ENCODE data around the gene CCDC171.

The CCDC171 gene

GRCh38 chr9:16001856-16002255, 449.0 kb downstream of the CCDC171 start:
- DNase-seq (ENCODE audit: low read depth), result no peak

- DNase-seq (ENCODE audit: low read depth), result no peak
Measured at GRCh38 chr9:16002816-16003215, 450.0 kb downstream of the CCDC171 start.

DNA sequence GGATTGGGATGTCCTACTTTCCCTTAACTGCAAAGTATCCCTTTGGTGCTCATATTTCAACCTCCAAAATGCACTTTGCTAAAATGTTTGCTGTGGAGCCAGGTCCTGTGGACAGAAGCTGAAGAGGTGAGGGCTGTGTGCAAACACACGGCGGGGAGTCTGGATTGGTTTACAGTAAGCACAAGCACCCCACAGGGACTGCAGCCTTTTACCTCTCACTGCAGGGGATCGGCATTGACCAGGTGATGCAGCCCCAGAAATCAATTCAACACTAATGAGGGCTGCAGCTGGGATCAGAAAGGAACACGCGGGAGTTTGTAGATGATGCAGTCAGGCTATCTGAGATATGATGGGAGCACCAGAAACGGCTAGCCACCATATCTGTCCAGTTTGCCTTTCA, 450.9 kb downstream of the CCDC171 start:
- no peak for DNase-seq (ENCODE audit: low read depth)

DNA sequence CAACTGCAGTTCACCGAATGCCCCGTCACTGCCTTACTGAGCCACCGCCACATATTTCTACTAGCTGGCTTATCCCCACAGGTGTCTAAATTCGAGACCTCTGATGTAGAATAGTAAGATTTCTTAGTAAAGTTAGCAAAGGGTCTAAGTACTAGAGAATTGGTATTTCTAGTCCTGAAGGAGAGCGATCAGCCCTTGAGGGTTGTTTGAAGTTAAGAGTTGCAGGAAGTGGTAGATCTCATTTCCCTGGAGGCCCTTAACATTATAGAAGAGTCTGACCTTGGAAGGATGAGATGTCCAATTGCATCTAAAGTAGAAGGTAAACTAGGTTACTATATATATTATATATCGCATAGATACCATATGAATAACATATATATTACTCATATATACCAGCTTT, 451.8 kb downstream of the CCDC171 start:
- no peak for DNase-seq (ENCODE audit: low read depth)

GRCh38 chr9:16010221-16010620, 457.4 kb downstream of the CCDC171 start:
- DNase-seq (ENCODE audit: low read depth), result no peak

DNA sequence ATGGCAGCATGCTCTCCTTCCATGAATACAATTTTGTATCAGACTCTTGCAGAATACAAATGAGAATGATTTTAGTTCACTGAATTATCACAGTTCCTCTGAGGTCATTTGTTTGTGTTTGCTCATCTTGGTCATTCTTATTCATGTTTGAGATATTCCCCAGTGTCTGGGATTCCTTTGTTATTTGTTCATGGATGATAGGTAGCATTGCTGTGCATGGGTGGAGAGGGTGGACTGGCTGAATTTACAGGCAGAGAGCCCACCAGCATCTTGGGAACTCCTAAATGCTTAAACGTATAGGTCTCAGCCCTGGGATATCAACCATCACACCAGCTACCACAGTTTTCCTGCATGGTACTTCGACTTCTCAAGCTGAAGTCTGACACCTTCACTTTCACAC, 459.8 kb downstream of the CCDC171 start:
- DNase-seq (ENCODE audit: low read depth), result no peak

- no peak for DNase-seq (ENCODE audit: low read depth)
Measured at GRCh38 chr9:16013366-16013765, 460.5 kb downstream of the CCDC171 start.

DNA sequence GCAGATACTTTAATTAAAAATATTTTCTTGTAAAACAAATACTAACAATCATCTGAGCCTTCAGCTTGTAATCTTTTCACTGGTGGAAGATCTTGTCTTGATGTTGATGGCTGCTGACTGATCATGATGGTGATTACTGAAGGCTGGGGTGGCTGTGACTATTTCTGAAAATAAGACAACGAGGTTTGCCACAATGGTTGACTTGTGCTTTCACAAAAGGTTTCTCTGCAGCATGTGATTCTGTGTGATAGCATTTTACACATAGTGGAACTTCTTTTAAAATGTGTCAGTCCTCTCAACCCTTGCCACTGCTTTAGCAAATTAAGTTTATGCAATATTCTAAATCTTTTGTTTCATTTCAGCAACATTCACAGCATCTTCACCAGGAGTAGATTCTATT, 461.0 kb downstream of the CCDC171 start:
- DNase-seq (ENCODE audit: low read depth), result no peak

DNA sequence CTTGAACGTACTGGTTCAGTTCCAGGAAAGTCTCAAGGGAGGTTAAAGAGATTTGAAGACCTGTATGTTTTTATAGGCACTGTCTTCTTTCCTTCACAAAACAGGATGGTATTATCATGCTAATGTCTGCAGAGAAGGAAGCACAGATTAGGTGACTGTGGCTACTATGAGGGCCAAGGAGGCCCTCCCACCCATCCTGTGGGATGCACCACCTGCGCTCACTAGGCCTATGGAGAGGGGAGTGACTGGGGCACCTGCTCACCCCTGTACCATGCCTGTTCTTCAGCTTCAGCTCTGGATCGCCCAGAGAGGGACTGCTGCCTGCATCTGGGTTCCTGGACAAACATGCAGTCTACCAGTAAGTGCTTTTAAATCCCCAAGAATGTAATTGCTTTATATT, 469.4 kb downstream of the CCDC171 start:
- DNase-seq (ENCODE audit: low read depth), result no peak

DNA sequence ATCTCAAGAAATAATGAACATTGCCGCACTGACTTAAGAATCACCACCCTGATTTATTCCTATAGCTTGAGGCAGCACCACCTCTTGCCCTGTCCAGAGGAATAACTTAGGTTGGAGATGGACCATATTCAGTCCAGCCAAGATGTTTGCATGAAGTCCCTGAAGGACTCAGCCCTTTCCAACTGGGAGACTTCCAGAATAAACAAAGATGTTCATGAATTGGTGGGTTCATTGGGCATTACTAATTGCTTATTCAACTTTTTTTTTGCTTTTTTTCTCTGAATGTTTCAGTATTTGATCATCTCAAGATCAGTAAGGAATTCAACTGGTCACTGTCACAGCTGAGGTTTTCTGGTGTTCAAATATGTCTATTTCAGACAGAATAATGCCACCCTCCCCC, 470.6 kb downstream of the CCDC171 start:
- DNase-seq (ENCODE audit: low read depth), result no peak

Data from stimulated activated CD8-positive, alpha-beta memory T cell treated with anti-CD3 and anti-CD28 coated beads, Interleukin-12 subunit alpha, Interleukin-12 subunit beta, amount 100 ng/mL, for 4 hours (primary cell).